HEK293 (cell line): ENCODE results near the gene ZNF579.

Experiments used
- CTCF ChIA-PET: fragments of 350-600 bp; formaldehyde crosslinking; extraction: SDS; loops from one replicate; lab custom pipeline; 2021; ENCODE audit warnings: antibody characterized with exemption; lab: Yijun Ruan, JAX
- POLR2A ChIA-PET: fragments of 300-600 bp; formaldehyde crosslinking; extraction: SDS; loops from one replicate; lab custom pipeline; 2020; ENCODE audit warnings: antibody characterized with exemption, inconsistent platforms; lab: Yijun Ruan, JAX
- H3K27ac ChIP-seq: fragments of 200-500 bp; sonication (Bioruptor generic); 2 replicates; pipeline ENCODE4 v1.5.1; 2014; ENCODE audit warnings: low read depth, low read length, control low read depth, inconsistent platforms; ENCODE audit errors: extremely low read depth
- H3K36me3 ChIP-seq, 2 experiments: fragments of 200-500 bp in 1 of 2; sonication (Bioruptor generic) in 1 of 2; 1 replicate in 1 of 2; 2 replicates in 1 of 2; pipeline ENCODE4 v1.5.1; 2014 to 2017; ENCODE audit warnings: inconsistent platforms in 2 of 2, low read length in 2 of 2; ENCODE audit not compliant: control insufficient read depth in 2 of 2, insufficient read depth in 1 of 2
- H3K4me1 ChIP-seq: fragments of 200-500 bp; sonication (Bioruptor generic); 2 replicates; pipeline ENCODE4 v1.5.1; 2014; ENCODE audit warnings: mild to moderate bottlenecking, low read length, inconsistent platforms; ENCODE audit not compliant: control insufficient read depth, insufficient read depth
- H3K4me3 ChIP-seq: 2 replicates; pipeline ENCODE4 v1.5.1; 2011; ENCODE audit warnings: low read depth, mild to moderate bottlenecking, control low read depth, low read length, moderate library complexity
- H3K9me3 ChIP-seq: fragments of 200-500 bp; sonication (Bioruptor generic); 2 replicates; pipeline ENCODE4 v1.5.1; 2014; ENCODE audit warnings: low read depth, low read length, inconsistent platforms; ENCODE audit not compliant: control insufficient read depth, insufficient read depth
- EGR2 ChIP-seq: fragments of 450-650 bp; formaldehyde crosslinking; IDR thresholded peaks from 2 replicates; pipeline ENCODE4 v1.5.1; 2016; ENCODE audit warnings: low read depth, missing biosample characterization, missing genetic modification characterization
- FEZF1 ChIP-seq: fragments of 450-650 bp; formaldehyde crosslinking; IDR thresholded peaks from 2 replicates; pipeline ENCODE4 v1.5.1; 2016; ENCODE audit warnings: missing biosample characterization, missing genetic modification characterization
- KLF1 ChIP-seq: fragments of 450-650 bp; formaldehyde crosslinking; IDR thresholded peaks from 2 replicates; pipeline ENCODE4 v1.5.1; 2016; ENCODE audit warnings: missing biosample characterization, missing genetic modification characterization
- OVOL3 ChIP-seq: fragments of 450-650 bp; formaldehyde crosslinking; IDR thresholded peaks from 2 replicates; pipeline ENCODE4 v1.5.1; 2016; ENCODE audit warnings: missing biosample characterization, missing genetic modification characterization
- SP2 ChIP-seq: fragments of 450-650 bp; formaldehyde crosslinking; IDR thresholded peaks from 2 replicates; pipeline ENCODE4 v1.5.1; 2016; ENCODE audit warnings: missing biosample characterization, missing genetic modification characterization
- ZFHX2 ChIP-seq: fragments of 450-650 bp; formaldehyde crosslinking; conservative IDR thresholded peaks from 2 replicates; pipeline ENCODE4 v1.5.1; 2016; ENCODE audit warnings: missing biosample characterization, missing genetic modification characterization
- ZNF211 ChIP-seq: fragments of 450-650 bp; formaldehyde crosslinking; IDR thresholded peaks from 2 replicates; pipeline ENCODE4 v1.5.1; 2016; ENCODE audit warnings: low read depth, missing biosample characterization, missing genetic modification characterization
- ZNF530 ChIP-seq: fragments of 450-650 bp; formaldehyde crosslinking; IDR thresholded peaks from 2 replicates; pipeline ENCODE4 v1.5.1; 2016; ENCODE audit warnings: low read depth, missing biosample characterization, missing genetic modification characterization
- ZNF610 ChIP-seq: fragments of 450-650 bp; formaldehyde crosslinking; IDR thresholded peaks from 2 replicates; pipeline ENCODE4 v1.5.1; 2016; ENCODE audit warnings: missing biosample characterization, missing genetic modification characterization, borderline replicate concordance
- TF ChIP-seq, protein P1 (sequence below): fragments of 450-650 bp; formaldehyde crosslinking; IDR thresholded peaks from 2 replicates; pipeline ENCODE4 v1.5.1; 2017; ENCODE audit warnings: missing biosample characterization, missing genetic modification characterization
- TF ChIP-seq, protein P2 (sequence below): fragments of 450-650 bp; formaldehyde crosslinking; IDR thresholded peaks from 2 replicates; pipeline ENCODE4 v1.5.1; 2016; ENCODE audit warnings: missing biosample characterization, missing genetic modification characterization
- TF ChIP-seq, protein P3 (sequence below): fragments of 450-650 bp; formaldehyde crosslinking; conservative IDR thresholded peaks from 2 replicates; pipeline ENCODE4 v1.5.1; 2016; ENCODE audit warnings: low read depth, missing biosample characterization, missing genetic modification characterization
- TF ChIP-seq, protein P4 (sequence below): fragments of 450-650 bp; IDR thresholded peaks from 2 replicates; pipeline ENCODE4 v1.5.1; 2018; ENCODE audit warnings: missing biosample characterization, mild to moderate bottlenecking, missing genetic modification characterization
- TF ChIP-seq, protein P5 (sequence below): sonication (generic); formaldehyde crosslinking; IDR thresholded peaks from 2 replicates; pipeline ENCODE4 v1.8.1; 2022; ENCODE audit warnings: mild to moderate bottlenecking, moderate library complexity, missing genetic modification reagents

Gene ZNF579

DNA sequence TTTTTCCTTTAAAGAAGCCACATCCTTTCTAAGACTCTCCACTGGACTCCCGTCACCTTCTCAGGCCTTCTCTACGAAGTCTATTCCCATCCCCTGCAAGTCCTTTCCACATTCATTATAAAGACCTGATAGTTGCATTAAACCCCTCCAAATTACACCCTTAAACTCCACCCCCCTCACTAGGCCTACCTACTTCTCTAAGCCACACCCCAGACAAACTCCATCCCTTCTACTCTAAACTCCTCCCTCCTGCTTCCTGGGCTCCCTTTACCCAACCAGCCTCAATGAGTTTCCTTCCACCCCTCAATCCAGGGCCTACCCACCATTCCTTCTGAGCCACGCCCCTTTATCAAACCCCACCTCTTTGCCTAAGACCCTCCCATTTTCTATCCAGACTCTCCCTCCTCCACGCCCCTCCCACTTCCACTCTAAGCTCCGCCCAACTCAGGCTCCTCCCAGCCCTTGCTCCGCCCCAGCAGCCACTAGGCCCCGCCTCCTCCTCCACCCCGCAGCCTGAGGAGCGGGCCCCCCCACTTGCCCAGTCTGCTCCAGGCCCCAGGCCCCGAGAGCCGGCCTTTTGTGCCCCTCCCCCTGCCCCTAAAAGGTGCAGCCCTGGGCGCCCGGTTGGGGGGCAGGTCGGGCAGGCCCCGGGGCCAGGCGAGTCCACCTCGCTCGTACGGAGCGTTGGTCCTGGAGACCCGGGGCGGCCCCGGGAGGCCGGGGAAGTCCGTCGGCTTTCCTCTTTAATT, 18.2 kb upstream of the ZNF579 start (continued):
- 0 out of 2 replicates have a peak, but pooled peaks have one; percentile 6 for TF ChIP-seq KLF1 (tag by site-specific recombination)
- no peak for TF ChIP-seq FEZF1 (tag by site-specific recombination)
- TF ChIP-seq, protein P1, sequence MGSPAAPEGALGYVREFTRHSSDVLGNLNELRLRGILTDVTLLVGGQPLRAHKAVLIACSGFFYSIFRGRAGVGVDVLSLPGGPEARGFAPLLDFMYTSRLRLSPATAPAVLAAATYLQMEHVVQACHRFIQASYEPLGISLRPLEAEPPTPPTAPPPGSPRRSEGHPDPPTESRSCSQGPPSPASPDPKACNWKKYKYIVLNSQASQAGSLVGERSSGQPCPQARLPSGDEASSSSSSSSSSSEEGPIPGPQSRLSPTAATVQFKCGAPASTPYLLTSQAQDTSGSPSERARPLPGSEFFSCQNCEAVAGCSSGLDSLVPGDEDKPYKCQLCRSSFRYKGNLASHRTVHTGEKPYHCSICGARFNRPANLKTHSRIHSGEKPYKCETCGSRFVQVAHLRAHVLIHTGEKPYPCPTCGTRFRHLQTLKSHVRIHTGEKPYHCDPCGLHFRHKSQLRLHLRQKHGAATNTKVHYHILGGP (tag by site-specific recombination) = no peak
- TF ChIP-seq, protein P2, sequence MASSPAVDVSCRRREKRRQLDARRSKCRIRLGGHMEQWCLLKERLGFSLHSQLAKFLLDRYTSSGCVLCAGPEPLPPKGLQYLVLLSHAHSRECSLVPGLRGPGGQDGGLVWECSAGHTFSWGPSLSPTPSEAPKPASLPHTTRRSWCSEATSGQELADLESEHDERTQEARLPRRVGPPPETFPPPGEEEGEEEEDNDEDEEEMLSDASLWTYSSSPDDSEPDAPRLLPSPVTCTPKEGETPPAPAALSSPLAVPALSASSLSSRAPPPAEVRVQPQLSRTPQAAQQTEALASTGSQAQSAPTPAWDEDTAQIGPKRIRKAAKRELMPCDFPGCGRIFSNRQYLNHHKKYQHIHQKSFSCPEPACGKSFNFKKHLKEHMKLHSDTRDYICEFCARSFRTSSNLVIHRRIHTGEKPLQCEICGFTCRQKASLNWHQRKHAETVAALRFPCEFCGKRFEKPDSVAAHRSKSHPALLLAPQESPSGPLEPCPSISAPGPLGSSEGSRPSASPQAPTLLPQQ (tag by site-specific recombination) = peak; percentile 95
- TF ChIP-seq, protein P3, sequence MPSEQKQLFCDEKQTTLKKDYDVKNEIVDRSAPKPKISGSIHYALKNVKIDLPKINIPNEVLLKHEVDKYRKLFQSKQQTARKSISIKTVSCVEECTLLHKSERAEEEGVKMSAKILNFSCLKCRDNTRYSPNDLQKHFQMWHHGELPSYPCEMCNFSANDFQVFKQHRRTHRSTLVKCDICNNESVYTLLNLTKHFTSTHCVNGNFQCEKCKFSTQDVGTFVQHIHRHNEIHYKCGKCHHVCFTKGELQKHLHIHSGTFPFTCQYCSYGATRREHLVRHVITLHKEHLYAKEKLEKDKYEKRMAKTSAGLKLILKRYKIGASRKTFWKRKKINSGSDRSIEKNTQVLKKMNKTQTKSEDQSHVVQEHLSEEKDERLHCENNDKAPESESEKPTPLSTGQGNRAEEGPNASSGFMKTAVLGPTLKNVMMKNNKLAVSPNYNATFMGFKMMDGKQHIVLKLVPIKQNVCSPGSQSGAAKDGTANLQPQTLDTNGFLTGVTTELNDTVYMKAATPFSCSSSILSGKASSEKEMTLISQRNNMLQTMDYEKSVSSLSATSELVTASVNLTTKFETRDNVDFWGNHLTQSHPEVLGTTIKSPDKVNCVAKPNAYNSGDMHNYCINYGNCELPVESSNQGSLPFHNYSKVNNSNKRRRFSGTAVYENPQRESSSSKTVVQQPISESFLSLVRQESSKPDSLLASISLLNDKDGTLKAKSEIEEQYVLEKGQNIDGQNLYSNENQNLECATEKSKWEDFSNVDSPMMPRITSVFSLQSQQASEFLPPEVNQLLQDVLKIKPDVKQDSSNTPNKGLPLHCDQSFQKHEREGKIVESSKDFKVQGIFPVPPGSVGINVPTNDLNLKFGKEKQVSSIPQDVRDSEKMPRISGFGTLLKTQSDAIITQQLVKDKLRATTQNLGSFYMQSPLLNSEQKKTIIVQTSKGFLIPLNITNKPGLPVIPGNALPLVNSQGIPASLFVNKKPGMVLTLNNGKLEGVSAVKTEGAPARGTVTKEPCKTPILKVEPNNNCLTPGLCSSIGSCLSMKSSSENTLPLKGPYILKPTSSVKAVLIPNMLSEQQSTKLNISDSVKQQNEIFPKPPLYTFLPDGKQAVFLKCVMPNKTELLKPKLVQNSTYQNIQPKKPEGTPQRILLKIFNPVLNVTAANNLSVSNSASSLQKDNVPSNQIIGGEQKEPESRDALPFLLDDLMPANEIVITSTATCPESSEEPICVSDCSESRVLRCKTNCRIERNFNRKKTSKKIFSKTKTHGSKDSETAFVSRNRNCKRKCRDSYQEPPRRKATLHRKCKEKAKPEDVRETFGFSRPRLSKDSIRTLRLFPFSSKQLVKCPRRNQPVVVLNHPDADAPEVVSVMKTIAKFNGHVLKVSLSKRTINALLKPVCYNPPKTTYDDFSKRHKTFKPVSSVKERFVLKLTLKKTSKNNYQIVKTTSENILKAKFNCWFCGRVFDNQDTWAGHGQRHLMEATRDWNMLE = no peak
- no peak for TF ChIP-seq ZNF211
- TF ChIP-seq OVOL3 (tag by site-specific recombination) = 0 out of 2 replicates have a peak, but pooled peaks have one; percentile 27
- TF ChIP-seq ZNF610 (tag by site-specific recombination) = peak; percentile 75
- TF ChIP-seq, all 188 proteins: peak for 28

DNA sequence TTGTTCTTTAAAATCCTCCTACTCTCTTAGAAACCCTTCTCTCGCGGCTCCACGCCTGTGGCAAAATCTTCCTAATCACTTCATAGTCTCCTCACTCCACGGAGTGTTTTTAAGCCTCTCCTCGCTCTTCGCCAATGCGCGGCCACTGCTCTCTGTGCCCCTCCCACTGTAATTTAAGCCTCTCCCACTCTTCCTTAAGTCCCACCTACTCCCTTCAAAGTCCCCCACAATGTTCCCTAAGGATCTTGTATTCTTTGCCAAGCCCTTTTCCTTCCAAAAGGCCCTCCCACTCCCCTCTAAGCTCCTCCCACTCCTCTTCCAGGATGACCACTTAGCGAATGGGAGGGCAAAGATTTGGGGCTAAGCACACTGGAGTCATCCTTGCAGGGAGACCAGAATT, 17.4 kb upstream of the ZNF579 start:
- Histone ChIP-seq H3K4me1 (peaks cover 3% of the 10 kb centered on the region; the same call in 1 of the 2 replicates), H3K27ac (no peak overlapping the region)
- CTCF ChIA-PET = interaction anchor here (0.7 to 2.1 kb wide), 4 partner anchors 8 to 85 kb away, joined by 3 to 9 read pairs (median 6); no protein-coding TSS in a partner anchor
- TF ChIP-seq EGR2 = peak; percentile 85
- TF ChIP-seq ZFHX2 (tag by site-specific recombination) = peak; percentile 67
- no peak for TF ChIP-seq ZNF530 (tag by site-specific recombination)
- peak; percentile 16; the same call in 1 of the 2 replicates for TF ChIP-seq SP2
- TF ChIP-seq, all 188 proteins: peak for 3
- POLR2A ChIA-PET = interaction anchor here (0.6 to 4.4 kb wide), 5 partner anchors 11 to 630 kb away, joined by 4 to 71 read pairs (median 6); partner anchors contain the start of gene ZNF579
- Histone ChIP-seq H3K36me3 (peaks cover 14 to 32% of the 10 kb centered on the region in 2 experiments), H3K9me3 (no peaks in the 10 kb centered on the region), H3K4me3 (no peak overlapping the region)

DNA sequence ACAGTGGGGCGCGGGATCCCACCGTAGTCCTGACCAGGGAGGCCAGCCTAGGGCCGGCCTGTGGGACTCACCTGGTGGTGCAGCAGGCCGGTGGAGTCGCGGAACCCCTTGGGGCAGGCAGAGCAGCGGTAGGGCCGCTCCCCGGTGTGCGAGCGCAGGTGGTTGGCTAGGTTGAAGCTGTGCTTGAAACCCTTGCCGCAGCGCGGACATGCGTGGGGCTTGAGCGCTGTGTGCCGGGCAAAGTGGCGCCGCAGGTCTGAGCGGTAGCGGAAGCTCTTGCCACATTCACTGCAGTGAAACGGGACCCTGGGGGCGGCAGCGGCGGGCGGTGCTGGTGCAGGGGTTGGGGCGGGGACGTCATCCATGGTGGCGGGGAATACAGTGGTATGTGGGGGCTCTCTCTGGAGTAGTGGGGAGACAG, 16.9 kb upstream of the ZNF579 start:
- peaks cover 3% of the 10 kb centered on the region; the same call in 1 of the 2 replicates for H3K4me1 ChIP-seq
- H3K4me3 ChIP-seq = no peak overlapping the region
- no peak overlapping the region for H3K27ac ChIP-seq
- H3K36me3 ChIP-seq = peaks cover 14 to 33% of the 10 kb centered on the region in 2 experiments
- no peaks in the 10 kb centered on the region for H3K9me3 ChIP-seq
- POLR2A ChIA-PET = interaction anchor here (0.5 to 4.4 kb wide), 6 partner anchors 11 to 630 kb away, joined by 3 to 71 read pairs (median 4); partner anchors contain the start of genes ZNF579 and ZNF784
- TF ChIP-seq, protein P4, sequence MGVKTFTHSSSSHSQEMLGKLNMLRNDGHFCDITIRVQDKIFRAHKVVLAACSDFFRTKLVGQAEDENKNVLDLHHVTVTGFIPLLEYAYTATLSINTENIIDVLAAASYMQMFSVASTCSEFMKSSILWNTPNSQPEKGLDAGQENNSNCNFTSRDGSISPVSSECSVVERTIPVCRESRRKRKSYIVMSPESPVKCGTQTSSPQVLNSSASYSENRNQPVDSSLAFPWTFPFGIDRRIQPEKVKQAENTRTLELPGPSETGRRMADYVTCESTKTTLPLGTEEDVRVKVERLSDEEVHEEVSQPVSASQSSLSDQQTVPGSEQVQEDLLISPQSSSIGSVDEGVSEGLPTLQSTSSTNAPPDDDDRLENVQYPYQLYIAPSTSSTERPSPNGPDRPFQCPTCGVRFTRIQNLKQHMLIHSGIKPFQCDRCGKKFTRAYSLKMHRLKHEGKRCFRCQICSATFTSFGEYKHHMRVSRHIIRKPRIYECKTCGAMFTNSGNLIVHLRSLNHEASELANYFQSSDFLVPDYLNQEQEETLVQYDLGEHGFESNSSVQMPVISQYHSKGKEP (tag by site-specific recombination) = no peak
- TF ChIP-seq, protein P5, sequence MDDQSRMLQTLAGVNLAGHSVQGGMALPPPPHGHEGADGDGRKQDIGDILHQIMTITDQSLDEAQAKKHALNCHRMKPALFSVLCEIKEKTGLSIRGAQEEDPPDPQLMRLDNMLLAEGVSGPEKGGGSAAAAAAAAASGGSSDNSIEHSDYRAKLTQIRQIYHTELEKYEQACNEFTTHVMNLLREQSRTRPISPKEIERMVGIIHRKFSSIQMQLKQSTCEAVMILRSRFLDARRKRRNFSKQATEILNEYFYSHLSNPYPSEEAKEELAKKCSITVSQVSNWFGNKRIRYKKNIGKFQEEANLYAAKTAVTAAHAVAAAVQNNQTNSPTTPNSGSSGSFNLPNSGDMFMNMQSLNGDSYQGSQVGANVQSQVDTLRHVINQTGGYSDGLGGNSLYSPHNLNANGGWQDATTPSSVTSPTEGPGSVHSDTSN (CRISPR knock-in tag) = 0 out of 2 replicates have a peak, but pooled peaks have one; percentile 34
- CTCF ChIA-PET = interaction anchor here (0.7 to 2.1 kb wide), 4 partner anchors 9 to 130 kb away, joined by 3 to 8 read pairs (median 6); no protein-coding TSS in a partner anchor
